WTC11 (cell line): Measurements from ENCODE around the gene EIF2A. TPM values are rescaled to one million over a fixed set of nuclear protein-coding genes. Genes with fewer than 3 reads are reported as not detected.

Experiments used
- ATAC-seq: fragments of 200-7000 bp; cut with Tn5 transposase; 2 replicates; pipeline ENCODE4 v1.10.0; 2021; ENCODE audit warnings: mild to moderate bottlenecking, moderate library complexity
- CTCF ChIA-PET: fragments of 300-600 bp; sonication (Branson Sonifier 250); formaldehyde crosslinking; loops from one replicate; lab custom pipeline; 2021; ENCODE audit warnings: antibody characterized with exemption; lab: Charles Lee
- POLR2A ChIA-PET: fragments of 350-600 bp; sonication (Branson Sonifier 250); formaldehyde crosslinking; loops from one replicate; lab custom pipeline; 2021; ENCODE audit warnings: antibody characterized with exemption; lab: Charles Lee
- DNase-seq: peaks from one replicate; pipeline ENCODE4 v3.0.0; 2021; ENCODE audit warnings: low spot score
- H3K27ac Mint-ChIP-seq: 2 replicates; pipeline ENCODE4 v1.8.0; 2021; ENCODE audit warnings: mixed read lengths
- H3K27me3 Mint-ChIP-seq: 2 replicates; pipeline ENCODE4 v1.8.0; 2021; ENCODE audit warnings: low read depth, mild to moderate bottlenecking, moderate library complexity, mixed read lengths
- H3K36me3 Mint-ChIP-seq: 2 replicates; pipeline ENCODE4 v1.8.0; 2021; ENCODE audit warnings: mixed read lengths
- H3K4me1 Mint-ChIP-seq: 2 replicates; pipeline ENCODE4 v1.8.0; 2022; ENCODE audit warnings: mixed read lengths
- H3K4me3 Mint-ChIP-seq: 2 replicates; pipeline ENCODE4 v1.8.0; 2021; ENCODE audit warnings: mild to moderate bottlenecking, moderate library complexity, mixed read lengths
- H3K9me3 Mint-ChIP-seq: 2 replicates; pipeline ENCODE4 v1.8.0; 2021; ENCODE audit warnings: mixed read lengths
- CBFB ChIP-seq: sonication (generic); formaldehyde crosslinking; IDR thresholded peaks from 2 replicates; pipeline ENCODE4 v1.8.1; 2022; ENCODE audit warnings: mild to moderate bottlenecking, low read depth, missing genetic modification reagents
- FOXP1 ChIP-seq: sonication (generic); formaldehyde crosslinking; IDR thresholded peaks from 2 replicates; pipeline ENCODE4 v1.8.0; 2022; ENCODE audit warnings: missing genetic modification reagents, mild to moderate bottlenecking, moderate library complexity, borderline replicate concordance
- HMGA2 ChIP-seq: fragments of 250-450 bp; sonication (Bioruptor Pico); IDR thresholded peaks from 2 replicates; pipeline ENCODE4 v1.4.0; 2021; ENCODE audit warnings: mild to moderate bottlenecking, moderate library complexity
- MYBL2 ChIP-seq: sonication (generic); formaldehyde crosslinking; IDR thresholded peaks from 2 replicates; pipeline ENCODE4 v1.8.1; 2023; ENCODE audit warnings: mild to moderate bottlenecking, moderate library complexity, missing genetic modification reagents
- NR1H2 ChIP-seq: sonication (generic); formaldehyde crosslinking; IDR thresholded peaks from 2 replicates; pipeline ENCODE4 v1.9.0; 2021; ENCODE audit warnings: mild to moderate bottlenecking, moderate library complexity, missing genetic modification reagents
- SMAD3 ChIP-seq: sonication (generic); formaldehyde crosslinking; IDR thresholded peaks from 2 replicates; pipeline ENCODE4 v1.8.0; 2022; ENCODE audit warnings: missing genetic modification reagents, mild to moderate bottlenecking, borderline replicate concordance
- ZNF396 ChIP-seq: fragments of 250-450 bp; sonication (Bioruptor Pico); IDR thresholded peaks from 2 replicates; pipeline ENCODE4 v1.8.0; 2021; ENCODE audit warnings: mild to moderate bottlenecking, moderate library complexity, borderline replicate concordance
- ZNF423 ChIP-seq: fragments of 250-450 bp; sonication (Bioruptor Pico); IDR thresholded peaks from 2 replicates; pipeline ENCODE4 v2.1.2; 2022; ENCODE audit warnings: mild to moderate bottlenecking, moderate library complexity
- total RNA-seq: library from RNA; stranded (reverse); gene quantifications from 3 replicates; pipeline ENCODE4 v1.2.3, GENCODE V29; 2021
- TF ChIP-seq, protein P1 (sequence below): sonication (generic); formaldehyde crosslinking; IDR thresholded peaks from 2 replicates; pipeline ENCODE4 v1.8.1; 2023; ENCODE audit warnings: mild to moderate bottlenecking, moderate library complexity, missing genetic modification reagents
- TF ChIP-seq, protein P2 (sequence below): sonication (generic); formaldehyde crosslinking; conservative IDR thresholded peaks from 2 replicates; pipeline ENCODE4 v1.8.1; 2023; ENCODE audit warnings: mild to moderate bottlenecking, low read depth, missing genetic modification reagents, moderate library complexity
- TF ChIP-seq, protein P3 (sequence below): fragments of 250-450 bp; sonication (Bioruptor Pico); IDR thresholded peaks from 2 replicates; pipeline ENCODE4 v1.9.0; 2021; ENCODE audit warnings: mild to moderate bottlenecking, borderline replicate concordance
- TF ChIP-seq, protein P4 (sequence below): fragments of 250-450 bp; sonication (Bioruptor Pico); IDR thresholded peaks from 2 replicates; pipeline ENCODE4 v1.8.0; 2021; ENCODE audit warnings: mild to moderate bottlenecking
- TF ChIP-seq, protein P5 (sequence below): sonication (generic); formaldehyde crosslinking; IDR thresholded peaks from 2 replicates; pipeline ENCODE4 v1.8.1; 2023; ENCODE audit warnings: mild to moderate bottlenecking, missing genetic modification reagents
- TF ChIP-seq, protein P6 (sequence below): sonication (generic); formaldehyde crosslinking; IDR thresholded peaks from 2 replicates; pipeline ENCODE4 v1.8.0; 2022; ENCODE audit warnings: mild to moderate bottlenecking, missing genetic modification reagents
- TF ChIP-seq, protein P7 (sequence below): sonication (generic); formaldehyde crosslinking; IDR thresholded peaks from 2 replicates; pipeline ENCODE4 v1.8.0; 2023; ENCODE audit warnings: missing genetic modification reagents
- TF ChIP-seq, protein P8 (sequence below): fragments of 250-450 bp; sonication (Bioruptor Pico); conservative IDR thresholded peaks from 2 replicates; pipeline ENCODE4 v1.9.0; 2021; ENCODE audit warnings: mild to moderate bottlenecking

The EIF2A gene
- total RNA-seq, 1 experiment from 2014 or later = 88.4 TPM

DNA sequence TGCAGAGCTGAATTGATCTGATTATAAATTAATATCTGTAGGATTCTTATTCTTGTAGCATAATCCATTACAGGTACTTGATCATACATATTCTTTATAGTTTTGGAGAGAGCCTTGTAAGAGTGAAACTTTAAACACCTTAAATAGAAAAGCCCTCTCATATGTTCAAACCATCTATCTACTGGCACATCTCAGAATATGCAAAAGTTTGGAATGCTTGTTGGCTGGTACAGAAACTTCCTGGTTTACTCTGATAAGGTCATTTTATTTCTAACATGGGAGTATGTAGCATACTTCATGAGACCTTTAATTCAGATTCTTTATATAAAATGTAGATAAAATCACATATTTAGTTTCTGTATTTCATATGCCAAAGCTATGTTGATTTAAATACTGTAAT, 34.6 kb downstream of the EIF2A start (continued):
- no peak for TF ChIP-seq MYBL2 (CRISPR knock-in tag)
- TF ChIP-seq, protein P1, sequence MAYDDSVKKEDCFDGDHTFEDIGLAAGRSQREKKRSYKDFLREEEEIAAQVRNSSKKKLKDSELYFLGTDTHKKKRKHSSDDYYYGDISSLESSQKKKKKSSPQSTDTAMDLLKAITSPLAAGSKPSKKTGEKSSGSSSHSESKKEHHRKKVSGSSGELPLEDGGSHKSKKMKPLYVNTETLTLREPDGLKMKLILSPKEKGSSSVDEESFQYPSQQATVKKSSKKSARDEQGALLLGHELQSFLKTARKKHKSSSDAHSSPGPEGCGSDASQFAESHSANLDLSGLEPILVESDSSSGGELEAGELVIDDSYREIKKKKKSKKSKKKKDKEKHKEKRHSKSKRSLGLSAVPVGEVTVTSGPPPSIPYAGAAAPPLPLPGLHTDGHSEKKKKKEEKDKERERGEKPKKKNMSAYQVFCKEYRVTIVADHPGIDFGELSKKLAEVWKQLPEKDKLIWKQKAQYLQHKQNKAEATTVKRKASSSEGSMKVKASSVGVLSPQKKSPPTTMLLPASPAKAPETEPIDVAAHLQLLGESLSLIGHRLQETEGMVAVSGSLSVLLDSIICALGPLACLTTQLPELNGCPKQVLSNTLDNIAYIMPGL = no peak
- TF ChIP-seq, protein P2, sequence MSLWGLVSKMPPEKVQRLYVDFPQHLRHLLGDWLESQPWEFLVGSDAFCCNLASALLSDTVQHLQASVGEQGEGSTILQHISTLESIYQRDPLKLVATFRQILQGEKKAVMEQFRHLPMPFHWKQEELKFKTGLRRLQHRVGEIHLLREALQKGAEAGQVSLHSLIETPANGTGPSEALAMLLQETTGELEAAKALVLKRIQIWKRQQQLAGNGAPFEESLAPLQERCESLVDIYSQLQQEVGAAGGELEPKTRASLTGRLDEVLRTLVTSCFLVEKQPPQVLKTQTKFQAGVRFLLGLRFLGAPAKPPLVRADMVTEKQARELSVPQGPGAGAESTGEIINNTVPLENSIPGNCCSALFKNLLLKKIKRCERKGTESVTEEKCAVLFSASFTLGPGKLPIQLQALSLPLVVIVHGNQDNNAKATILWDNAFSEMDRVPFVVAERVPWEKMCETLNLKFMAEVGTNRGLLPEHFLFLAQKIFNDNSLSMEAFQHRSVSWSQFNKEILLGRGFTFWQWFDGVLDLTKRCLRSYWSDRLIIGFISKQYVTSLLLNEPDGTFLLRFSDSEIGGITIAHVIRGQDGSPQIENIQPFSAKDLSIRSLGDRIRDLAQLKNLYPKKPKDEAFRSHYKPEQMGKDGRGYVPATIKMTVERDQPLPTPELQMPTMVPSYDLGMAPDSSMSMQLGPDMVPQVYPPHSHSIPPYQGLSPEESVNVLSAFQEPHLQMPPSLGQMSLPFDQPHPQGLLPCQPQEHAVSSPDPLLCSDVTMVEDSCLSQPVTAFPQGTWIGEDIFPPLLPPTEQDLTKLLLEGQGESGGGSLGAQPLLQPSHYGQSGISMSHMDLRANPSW (CRISPR knock-in tag) = no peak
- TF ChIP-seq, protein P3, sequence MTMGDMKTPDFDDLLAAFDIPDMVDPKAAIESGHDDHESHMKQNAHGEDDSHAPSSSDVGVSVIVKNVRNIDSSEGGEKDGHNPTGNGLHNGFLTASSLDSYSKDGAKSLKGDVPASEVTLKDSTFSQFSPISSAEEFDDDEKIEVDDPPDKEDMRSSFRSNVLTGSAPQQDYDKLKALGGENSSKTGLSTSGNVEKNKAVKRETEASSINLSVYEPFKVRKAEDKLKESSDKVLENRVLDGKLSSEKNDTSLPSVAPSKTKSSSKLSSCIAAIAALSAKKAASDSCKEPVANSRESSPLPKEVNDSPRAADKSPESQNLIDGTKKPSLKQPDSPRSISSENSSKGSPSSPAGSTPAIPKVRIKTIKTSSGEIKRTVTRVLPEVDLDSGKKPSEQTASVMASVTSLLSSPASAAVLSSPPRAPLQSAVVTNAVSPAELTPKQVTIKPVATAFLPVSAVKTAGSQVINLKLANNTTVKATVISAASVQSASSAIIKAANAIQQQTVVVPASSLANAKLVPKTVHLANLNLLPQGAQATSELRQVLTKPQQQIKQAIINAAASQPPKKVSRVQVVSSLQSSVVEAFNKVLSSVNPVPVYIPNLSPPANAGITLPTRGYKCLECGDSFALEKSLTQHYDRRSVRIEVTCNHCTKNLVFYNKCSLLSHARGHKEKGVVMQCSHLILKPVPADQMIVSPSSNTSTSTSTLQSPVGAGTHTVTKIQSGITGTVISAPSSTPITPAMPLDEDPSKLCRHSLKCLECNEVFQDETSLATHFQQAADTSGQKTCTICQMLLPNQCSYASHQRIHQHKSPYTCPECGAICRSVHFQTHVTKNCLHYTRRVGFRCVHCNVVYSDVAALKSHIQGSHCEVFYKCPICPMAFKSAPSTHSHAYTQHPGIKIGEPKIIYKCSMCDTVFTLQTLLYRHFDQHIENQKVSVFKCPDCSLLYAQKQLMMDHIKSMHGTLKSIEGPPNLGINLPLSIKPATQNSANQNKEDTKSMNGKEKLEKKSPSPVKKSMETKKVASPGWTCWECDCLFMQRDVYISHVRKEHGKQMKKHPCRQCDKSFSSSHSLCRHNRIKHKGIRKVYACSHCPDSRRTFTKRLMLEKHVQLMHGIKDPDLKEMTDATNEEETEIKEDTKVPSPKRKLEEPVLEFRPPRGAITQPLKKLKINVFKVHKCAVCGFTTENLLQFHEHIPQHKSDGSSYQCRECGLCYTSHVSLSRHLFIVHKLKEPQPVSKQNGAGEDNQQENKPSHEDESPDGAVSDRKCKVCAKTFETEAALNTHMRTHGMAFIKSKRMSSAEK (CRISPR knock-in tag) = no peak
- no peak for TF ChIP-seq SMAD3 (CRISPR knock-in tag)
- no peak for TF ChIP-seq CBFB (CRISPR knock-in tag)

DNA sequence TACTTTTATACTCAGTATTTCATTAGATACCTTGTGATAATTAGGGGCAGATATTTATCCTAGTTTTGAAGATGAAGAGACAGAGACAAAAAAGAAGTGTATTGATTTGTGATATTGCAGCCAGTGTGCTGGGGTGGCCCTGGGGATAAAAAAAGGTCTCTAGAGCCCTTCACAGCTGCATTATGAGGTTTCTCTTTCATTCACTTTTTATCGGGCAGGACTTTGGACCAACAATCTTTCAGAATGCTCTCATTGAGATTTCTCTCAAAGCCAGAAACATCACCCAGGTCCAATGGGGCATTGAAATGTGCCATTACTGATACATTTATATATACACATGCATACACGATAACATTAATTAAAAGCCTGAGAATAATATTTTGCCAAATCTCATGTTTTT, 36.0 kb downstream of the EIF2A start:
- H3K4me3 Mint-ChIP-seq = no peak overlapping the region
- POLR2A ChIA-PET = no interaction called here
- H3K27me3 Mint-ChIP-seq = no peaks in the 10 kb centered on the region
- no peaks in the 10 kb centered on the region for H3K9me3 Mint-ChIP-seq
- peaks cover 51% of the 10 kb centered on the region for H3K36me3 Mint-ChIP-seq
- H3K27ac Mint-ChIP-seq = no peak overlapping the region
- DNase-seq (no peak), ATAC-seq (no peak)
- H3K4me1 Mint-ChIP-seq = no peaks in the 10 kb centered on the region
- CTCF ChIA-PET = no interaction called here
- TF ChIP-seq, protein P4, sequence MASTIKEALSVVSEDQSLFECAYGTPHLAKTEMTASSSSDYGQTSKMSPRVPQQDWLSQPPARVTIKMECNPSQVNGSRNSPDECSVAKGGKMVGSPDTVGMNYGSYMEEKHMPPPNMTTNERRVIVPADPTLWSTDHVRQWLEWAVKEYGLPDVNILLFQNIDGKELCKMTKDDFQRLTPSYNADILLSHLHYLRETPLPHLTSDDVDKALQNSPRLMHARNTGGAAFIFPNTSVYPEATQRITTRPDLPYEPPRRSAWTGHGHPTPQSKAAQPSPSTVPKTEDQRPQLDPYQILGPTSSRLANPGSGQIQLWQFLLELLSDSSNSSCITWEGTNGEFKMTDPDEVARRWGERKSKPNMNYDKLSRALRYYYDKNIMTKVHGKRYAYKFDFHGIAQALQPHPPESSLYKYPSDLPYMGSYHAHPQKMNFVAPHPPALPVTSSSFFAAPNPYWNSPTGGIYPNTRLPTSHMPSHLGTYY (CRISPR knock-in tag) = no peak
- TF ChIP-seq ZNF423 (CRISPR knock-in tag) (no peak), HMGA2 (CRISPR knock-in tag) (no peak), NR1H2 (no peak), FOXP1 (CRISPR knock-in tag) (no peak), ZNF396 (no peak)
- TF ChIP-seq, protein P1 = no peak
- TF ChIP-seq, protein P5, sequence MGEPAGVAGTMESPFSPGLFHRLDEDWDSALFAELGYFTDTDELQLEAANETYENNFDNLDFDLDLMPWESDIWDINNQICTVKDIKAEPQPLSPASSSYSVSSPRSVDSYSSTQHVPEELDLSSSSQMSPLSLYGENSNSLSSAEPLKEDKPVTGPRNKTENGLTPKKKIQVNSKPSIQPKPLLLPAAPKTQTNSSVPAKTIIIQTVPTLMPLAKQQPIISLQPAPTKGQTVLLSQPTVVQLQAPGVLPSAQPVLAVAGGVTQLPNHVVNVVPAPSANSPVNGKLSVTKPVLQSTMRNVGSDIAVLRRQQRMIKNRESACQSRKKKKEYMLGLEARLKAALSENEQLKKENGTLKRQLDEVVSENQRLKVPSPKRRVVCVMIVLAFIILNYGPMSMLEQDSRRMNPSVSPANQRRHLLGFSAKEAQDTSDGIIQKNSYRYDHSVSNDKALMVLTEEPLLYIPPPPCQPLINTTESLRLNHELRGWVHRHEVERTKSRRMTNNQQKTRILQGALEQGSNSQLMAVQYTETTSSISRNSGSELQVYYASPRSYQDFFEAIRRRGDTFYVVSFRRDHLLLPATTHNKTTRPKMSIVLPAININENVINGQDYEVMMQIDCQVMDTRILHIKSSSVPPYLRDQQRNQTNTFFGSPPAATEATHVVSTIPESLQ = no peak
- TF ChIP-seq, protein P6, sequence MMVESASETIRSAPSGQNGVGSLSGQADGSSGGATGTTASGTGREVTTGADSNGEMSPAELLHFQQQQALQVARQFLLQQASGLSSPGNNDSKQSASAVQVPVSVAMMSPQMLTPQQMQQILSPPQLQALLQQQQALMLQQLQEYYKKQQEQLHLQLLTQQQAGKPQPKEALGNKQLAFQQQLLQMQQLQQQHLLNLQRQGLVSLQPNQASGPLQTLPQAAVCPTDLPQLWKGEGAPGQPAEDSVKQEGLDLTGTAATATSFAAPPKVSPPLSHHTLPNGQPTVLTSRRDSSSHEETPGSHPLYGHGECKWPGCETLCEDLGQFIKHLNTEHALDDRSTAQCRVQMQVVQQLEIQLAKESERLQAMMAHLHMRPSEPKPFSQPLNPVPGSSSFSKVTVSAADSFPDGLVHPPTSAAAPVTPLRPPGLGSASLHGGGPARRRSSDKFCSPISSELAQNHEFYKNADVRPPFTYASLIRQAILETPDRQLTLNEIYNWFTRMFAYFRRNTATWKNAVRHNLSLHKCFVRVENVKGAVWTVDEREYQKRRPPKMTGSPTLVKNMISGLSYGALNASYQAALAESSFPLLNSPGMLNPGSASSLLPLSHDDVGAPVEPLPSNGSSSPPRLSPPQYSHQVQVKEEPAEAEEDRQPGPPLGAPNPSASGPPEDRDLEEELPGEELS = no peak
- TF ChIP-seq, protein P7, sequence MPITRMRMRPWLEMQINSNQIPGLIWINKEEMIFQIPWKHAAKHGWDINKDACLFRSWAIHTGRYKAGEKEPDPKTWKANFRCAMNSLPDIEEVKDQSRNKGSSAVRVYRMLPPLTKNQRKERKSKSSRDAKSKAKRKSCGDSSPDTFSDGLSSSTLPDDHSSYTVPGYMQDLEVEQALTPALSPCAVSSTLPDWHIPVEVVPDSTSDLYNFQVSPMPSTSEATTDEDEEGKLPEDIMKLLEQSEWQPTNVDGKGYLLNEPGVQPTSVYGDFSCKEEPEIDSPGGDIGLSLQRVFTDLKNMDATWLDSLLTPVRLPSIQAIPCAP (CRISPR knock-in tag) = no peak
- TF ChIP-seq, protein P8, sequence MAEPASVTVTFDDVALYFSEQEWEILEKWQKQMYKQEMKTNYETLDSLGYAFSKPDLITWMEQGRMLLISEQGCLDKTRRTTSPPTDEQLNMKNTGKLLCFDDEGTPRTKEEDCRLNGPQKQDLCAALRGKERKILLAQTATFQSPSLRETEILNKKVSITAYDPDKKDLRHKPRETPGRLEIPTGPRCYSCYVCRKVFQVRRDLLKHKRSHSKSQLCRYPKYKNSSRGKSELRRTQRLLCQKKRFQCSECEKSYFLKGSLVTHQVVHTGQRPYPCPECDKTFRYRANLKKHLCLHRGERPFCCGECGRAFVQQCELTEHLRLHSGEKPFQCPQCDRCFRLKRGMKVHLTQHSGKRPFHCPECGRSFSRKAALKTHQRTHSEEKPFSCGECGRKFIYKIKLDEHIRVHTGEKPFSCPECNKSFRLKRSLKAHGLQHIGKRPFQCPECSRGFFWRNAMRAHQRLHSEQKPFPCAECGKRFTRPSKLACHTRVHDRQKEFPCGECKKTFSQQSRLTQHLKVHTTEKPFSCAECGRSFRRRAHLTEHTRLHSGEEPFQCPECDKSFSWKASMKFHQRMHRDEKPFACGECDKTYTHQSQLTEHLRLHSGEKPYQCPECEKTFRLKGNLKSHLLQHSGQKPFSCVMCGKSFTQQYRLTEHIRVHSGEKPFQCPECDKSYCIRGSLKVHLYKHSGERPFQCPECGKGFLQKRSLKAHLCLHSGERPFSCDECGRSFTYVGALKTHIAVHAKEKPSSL (CRISPR knock-in tag) = no peak
